ENCODE data around the gene GUK1. TPM values are rescaled to one million over a fixed set of nuclear protein-coding genes. Genes with fewer than 3 reads are reported as not detected.

GUK1 gene
- total and polyA plus RNA-seq, 2 of the 8 experiments (the other 6 are each of a cell fraction or from before 2014, with no cell fraction given): 68.5 to 183 TPM

DNA sequence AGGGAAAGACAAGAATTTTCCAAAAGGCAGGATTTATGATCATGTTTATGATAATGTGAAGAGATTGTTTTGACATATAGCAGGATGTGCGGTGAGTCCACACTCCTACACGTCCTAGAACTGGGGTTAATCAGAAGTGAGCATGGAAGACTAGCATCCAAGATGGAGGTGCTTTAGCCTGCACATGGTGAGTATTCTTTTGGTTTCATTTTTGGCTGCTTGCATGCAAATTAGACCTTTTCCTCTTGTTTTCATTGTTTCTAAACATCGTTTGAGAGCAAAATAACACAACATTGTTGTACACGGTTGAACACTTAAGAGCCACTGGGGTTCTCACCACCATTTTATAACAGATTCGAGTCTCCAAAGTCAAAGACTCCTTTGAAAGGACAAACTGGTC lies 14.9 kb upstream of the GUK1 start:
- ChIA-PET CTCF (ENCODE audit: partially characterized antibody) (no interaction called here), POLR2A (ENCODE audit: partially characterized antibody) (interaction anchor here (1.8 kb wide), 1 partner anchor 18 kb away, joined by 4 read pairs; no protein-coding TSS in a partner anchor)
- 81% methylated on average over 5 of the region's 5 CpGs; no CpG with 5 or more reads in 1 of the 2 experiments for WGBS, 2 experiments (ENCODE audit: extremely low coverage in 1 of 2, insufficient coverage in 1 of 2, insufficient read length in 1 of 2, insufficient replicate concordance in 2 of 2, low coverage in 1 of 2, low lambda C conversion rate in 2 of 2, missing lambda C conversion rate in 1 of 2)
- no peak overlapping the region for H3K9ac ChIP-seq (replicated peaks in 1 of 4; ENCODE audit: extremely low read depth in 1 of 4, low read depth in 3 of 4, low read length in 3 of 4)
- no peak overlapping the region for H2AFZ ChIP-seq (ENCODE audit: low read length)
- no peak overlapping the region for H4K5ac ChIP-seq (ENCODE audit: insufficient read length, low read depth, low read length)
- H3K79me1 ChIP-seq (ENCODE audit: low read depth, low read length): no peaks in the 10 kb centered on the region; the same call in 1 of the 2 replicates
- no peaks in the 10 kb centered on the region for H4K20me1 ChIP-seq (replicated peaks in 1 of 2; ENCODE audit: control insufficient read depth in 1 of 2, insufficient read depth in 2 of 2, low read length in 2 of 2)
- H3K23me2 ChIP-seq (ENCODE audit: low read depth, low read length): no peaks in the 10 kb centered on the region
- FAIRE-seq: no peak
- H3K18ac ChIP-seq (ENCODE audit: extremely low read depth, low read length): no peak overlapping the region
- H3K9me3 ChIP-seq (ENCODE audit: insufficient read depth in 2 of 2, low read depth in 1 of 2, low read length in 1 of 2): peaks cover 0 to 3% of the 10 kb centered on the region in 2 experiments; a peak in 2 of 4 replicates
- no peak overlapping the region for H3K4ac ChIP-seq (replicated peaks; ENCODE audit: insufficient read length, low read depth, low read length)
- H3K27me3 ChIP-seq (replicated peaks in 1 of 4; ENCODE audit: control insufficient read depth in 3 of 4, extremely low read depth in 1 of 4, insufficient read depth in 3 of 4, low read length in 3 of 4): peaks cover 0 to 4% (median 2%) of the 10 kb centered on the region in 4 experiments; a peak in 5 of 7 replicates
- no peak for DNase-seq (ENCODE audit: low read depth in 1 of 2, low spot score in 2 of 2)
- no peak overlapping the region for H3K56ac ChIP-seq (replicated peaks; ENCODE audit: insufficient read length, low read depth, low read length)
- no peak overlapping the region for H3K4me2 ChIP-seq (ENCODE audit: insufficient read depth in 1 of 2, low read depth in 2 of 2, low read length in 2 of 2)
- no peaks in the 10 kb centered on the region for H3K4me1 ChIP-seq (replicated peaks in 1 of 4; ENCODE audit: control insufficient read depth in 3 of 4, insufficient read depth in 4 of 4, low read length in 3 of 4)
- no peak overlapping the region for H4K91ac ChIP-seq (replicated peaks; ENCODE audit: insufficient read length, low read length)
- no peak overlapping the region for H3K27ac ChIP-seq (ENCODE audit: low read depth, low read length)
- no peak overlapping the region for H2BK5ac ChIP-seq (ENCODE audit: low read depth, low read length)
- no peak overlapping the region for H2AK5ac ChIP-seq (ENCODE audit: low read depth, low read length)
- H3K14ac ChIP-seq (ENCODE audit: insufficient read length): no peak overlapping the region
- H3K36me3 ChIP-seq (ENCODE audit: control insufficient read depth in 2 of 4, insufficient read depth in 4 of 4, low read length in 3 of 4): no peaks in the 10 kb centered on the region
- no peaks in the 10 kb centered on the region for H3K79me2 ChIP-seq (ENCODE audit: control insufficient read depth in 1 of 2, insufficient read depth in 2 of 2, low read length in 2 of 2)
- H2BK120ac ChIP-seq (replicated peaks; ENCODE audit: low read depth, low read length): no peak overlapping the region
- H2BK15ac ChIP-seq (ENCODE audit: low read length): no peak overlapping the region
- H3K23ac ChIP-seq (ENCODE audit: insufficient read length): no peak overlapping the region
- H2BK20ac ChIP-seq (ENCODE audit: low read length): no peak overlapping the region
- H2BK12ac ChIP-seq (ENCODE audit: low read depth, low read length): no peak overlapping the region
- no peak overlapping the region for H4K8ac ChIP-seq (ENCODE audit: extremely low read depth, insufficient read depth, low read length)
- H3K4me3 ChIP-seq (ENCODE audit: extremely low read depth in 1 of 4, insufficient read depth in 2 of 4, low read depth in 3 of 4, low read length in 4 of 4): no peak overlapping the region
- no peak for TF ChIP-seq TBP (IDR thresholded peaks at IDR 0.05; ENCODE audit: low read depth, low read length)
- TF ChIP-seq TAF7 (optimal IDR thresholded peaks at IDR 0.05; ENCODE audit: borderline replicate concordance, low read depth, low read length): no peak
- no peak for TF ChIP-seq JUN (IDR thresholded peaks at IDR 0.05; ENCODE audit: low read depth, low read length)
- TF ChIP-seq SAP30 (IDR thresholded peaks at IDR 0.05; ENCODE audit: insufficient read depth, insufficient replicate concordance, low read length): no peak
- no peak for TF ChIP-seq FOSL1 (IDR thresholded peaks at IDR 0.05; ENCODE audit: insufficient read depth, low read depth, low read length)
- TF ChIP-seq, protein P1, sequence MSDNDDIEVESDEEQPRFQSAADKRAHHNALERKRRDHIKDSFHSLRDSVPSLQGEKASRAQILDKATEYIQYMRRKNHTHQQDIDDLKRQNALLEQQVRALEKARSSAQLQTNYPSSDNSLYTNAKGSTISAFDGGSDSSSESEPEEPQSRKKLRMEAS (IDR thresholded peaks at IDR 0.05): no peak
- no peak for TF ChIP-seq CREB1 (IDR thresholded peaks at IDR 0.05)
